Parathyroid adenoma (tissue), 2 donors: ENCODE measurements around the gene ATF7.

ENCODE experiments used
- H2AFZ ChIP-seq: fragments of 300-600 bp; sonication (generic); one replicate; pipeline ENCODE4 v1.7.0; 2017; ENCODE audit warnings: antibody characterized with exemption, mild to moderate bottlenecking
- H3K27ac ChIP-seq: fragments of 300-600 bp; sonication (generic); one replicate; pipeline ENCODE4 v1.7.0; 2017
- H3K27me3 ChIP-seq: fragments of 300-600 bp; sonication (generic); one replicate; pipeline ENCODE4 v1.7.0; 2017; ENCODE audit warnings: low read length; ENCODE audit not compliant: control insufficient read depth, insufficient read depth
- H3K36me3 ChIP-seq: fragments of 300-600 bp; sonication (generic); one replicate; pipeline ENCODE4 v1.7.0; 2017; ENCODE audit warnings: low read length; ENCODE audit not compliant: control insufficient read depth, insufficient read depth
- H3K4me1 ChIP-seq: fragments of 300-600 bp; sonication (generic); one replicate; pipeline ENCODE4 v1.7.0; 2017; ENCODE audit warnings: control low read depth
- H3K4me2 ChIP-seq: fragments of 300-600 bp; sonication (generic); one replicate; pipeline ENCODE4 v1.7.0; 2017; ENCODE audit warnings: low read length
- H3K4me3 ChIP-seq: fragments of 300-600 bp; sonication (generic); one replicate; pipeline ENCODE4 v1.7.0; 2017; ENCODE audit warnings: low read depth, low read length
- H3K79me2 ChIP-seq: fragments of 300-600 bp; sonication (generic); one replicate; pipeline ENCODE4 v1.7.0; 2017; ENCODE audit warnings: control low read depth
- H3K9ac ChIP-seq: fragments of 300-600 bp; sonication (generic); one replicate; pipeline ENCODE4 v1.7.0; 2017; ENCODE audit warnings: mild to moderate bottlenecking
- H3K9me3 ChIP-seq: fragments of 300-600 bp; sonication (generic); one replicate; pipeline ENCODE4 v1.7.0; 2017; ENCODE audit warnings: low read length; ENCODE audit not compliant: control insufficient read depth
- CTCF ChIP-seq: fragments of 300-600 bp; sonication (generic); IDR thresholded peaks from one replicate; pipeline ENCODE4 v1.7.0; 2017; ENCODE audit warnings: antibody characterized with exemption, mild to moderate bottlenecking
- donor health status: primary hyperparathyroidism.

The ATF7 gene

GRCh38 chr12:53506881-53507602, 119.1 kb downstream of the ATF7 start, which contains the start of gene NPFF:
NPFF (minus strand) TSS chr12:53507484; CDS start chr12:53507474, 10 bp downstream.
- H3K27me3 ChIP-seq: no peaks in the 10 kb centered on the region
- TF ChIP-seq CTCF: no peak
- no peak within 1 kb of the TSS for H3K4me2 ChIP-seq
- no peak within 1 kb of the TSS for H2AFZ ChIP-seq
- H3K9me3 ChIP-seq: no peaks in the 10 kb centered on the region
- no peak within 1 kb of the TSS for H3K4me3 ChIP-seq
- H3K36me3 ChIP-seq: no peaks in the 10 kb centered on the region
- H3K4me1 ChIP-seq: peaks cover 5% of the 10 kb centered on the region
- H3K79me2 ChIP-seq: no peaks in the 10 kb centered on the region
- no peak within 1 kb of the TSS for H3K27ac ChIP-seq
- H3K9ac ChIP-seq: no peak within 1 kb of the TSS

GRCh38 chr12:53506450-53506785, 119.8 kb downstream of the ATF7 start:
- peaks cover 2% of the 10 kb centered on the region for H3K79me2 ChIP-seq
- H3K4me3 ChIP-seq: no peak overlapping the region
- no peak for TF ChIP-seq CTCF
- no peak overlapping the region for H3K27ac ChIP-seq
- H3K36me3 ChIP-seq: no peaks in the 10 kb centered on the region
- H3K9ac ChIP-seq: no peak overlapping the region
- no peaks in the 10 kb centered on the region for H3K27me3 ChIP-seq
- peaks cover 11% of the 10 kb centered on the region for H3K4me1 ChIP-seq
- no peak overlapping the region for H2AFZ ChIP-seq
- no peak overlapping the region for H3K4me2 ChIP-seq
- no peaks in the 10 kb centered on the region for H3K9me3 ChIP-seq

- Histone ChIP-seq H3K9me3 (no peaks in the 10 kb centered on the region), H3K9ac (no peak overlapping the region), H3K36me3 (no peaks in the 10 kb centered on the region), H3K27me3 (no peaks in the 10 kb centered on the region), H3K4me2 (no peak overlapping the region), H3K4me1 (peaks cover 11% of the 10 kb centered on the region), H3K4me3 (no peak overlapping the region), H3K27ac (no peak overlapping the region), H3K79me2 (peaks cover 2% of the 10 kb centered on the region), H2AFZ (no peak overlapping the region)
- no peak for TF ChIP-seq CTCF
Measured at GRCh38 chr12:53505555-53506449, 120.4 kb downstream of the ATF7 start.

- Histone ChIP-seq H3K79me2 (peaks cover 2% of the 10 kb centered on the region), H3K4me1 (peaks cover 11% of the 10 kb centered on the region), H3K4me3 (no peak overlapping the region), H3K27me3 (no peaks in the 10 kb centered on the region), H3K27ac (no peak overlapping the region), H3K9me3 (no peaks in the 10 kb centered on the region), H3K9ac (no peak overlapping the region), H2AFZ (no peak overlapping the region), H3K36me3 (no peaks in the 10 kb centered on the region), H3K4me2 (no peak overlapping the region)
- no peak for TF ChIP-seq CTCF
Measured at GRCh38 chr12:53505086-53505485, 121.1 kb downstream of the ATF7 start.
